Measurements from ENCODE around the gene HSD17B11. TPM values are rescaled to one million over a fixed set of nuclear protein-coding genes. Genes with fewer than 3 reads are reported as not detected.
"Not testable (repeated sequence)": the region's sequence is repeated elsewhere in the genome, so short reads cannot be mapped to it uniquely, and the experiment has no call there.

The HSD17B11 gene
- total and polyA plus RNA-seq, 2 experiments from 2014 or later: 76.0 to 171 TPM

- TF ChIP-seq EZH2phosphoT487 (IDR thresholded peaks at IDR 0.05; ENCODE audit: low read depth, severe bottlenecking, unreplicated experiment) (no peak), EZH2 (IDR thresholded peaks at IDR 0.05; ENCODE audit: borderline replicate concordance) (no peak), CTCF (IDR thresholded peaks at IDR 0.05; ENCODE audit: poor library complexity) (no peak)
- no peak overlapping the region for H3K27ac ChIP-seq
- no peak for DNase-seq (ENCODE audit: low spot score)
- no peaks in the 10 kb centered on the region for H3K79me2 ChIP-seq
- 80% methylated on average over 4 of the region's 4 CpGs for WGBS (ENCODE audit: low lambda C conversion rate, missing lambda C conversion rate)
- H3K4me1 ChIP-seq (ENCODE audit: insufficient read depth): peaks cover under 1% of the 10 kb centered on the region
- H3K9me3 ChIP-seq (ENCODE audit: low read depth): no peaks in the 10 kb centered on the region
- no peak overlapping the region for H3K4me2 ChIP-seq
- H3K27me3 ChIP-seq: no peaks in the 10 kb centered on the region
- H2AFZ ChIP-seq: no peak overlapping the region
- H3K9me2 ChIP-seq (replicated peaks; ENCODE audit: insufficient read depth): no peaks in the 10 kb centered on the region
- no peaks in the 10 kb centered on the region for H3K36me3 ChIP-seq (replicated peaks; ENCODE audit: insufficient read depth, low read depth)
- H3K4me3 ChIP-seq: no peak overlapping the region
- no peaks in the 10 kb centered on the region for H4K20me1 ChIP-seq (ENCODE audit: insufficient read depth, poor library complexity, severe bottlenecking)
Observed at GRCh38 chr4:87299898-87300297, 91.1 kb downstream of the HSD17B11 start.

GRCh38 chr4:87298362-87298761 is 92.6 kb downstream of the HSD17B11 start:
- no peaks in the 10 kb centered on the region for H3K79me2 ChIP-seq
- H3K4me1 ChIP-seq (ENCODE audit: insufficient read depth): no peaks in the 10 kb centered on the region
- H3K9me3 ChIP-seq (ENCODE audit: low read depth): no peaks in the 10 kb centered on the region
- TF ChIP-seq CTCF (IDR thresholded peaks at IDR 0.05; ENCODE audit: poor library complexity) (no peak), EZH2 (IDR thresholded peaks at IDR 0.05; ENCODE audit: borderline replicate concordance) (no peak), EZH2phosphoT487 (IDR thresholded peaks at IDR 0.05; ENCODE audit: low read depth, severe bottlenecking, unreplicated experiment) (no peak)
- H3K4me3 ChIP-seq: no peak overlapping the region
- no peak for DNase-seq (ENCODE audit: low spot score)
- H3K9me2 ChIP-seq (replicated peaks; ENCODE audit: insufficient read depth): no peaks in the 10 kb centered on the region
- H2AFZ ChIP-seq: no peak overlapping the region
- WGBS (ENCODE audit: low lambda C conversion rate, missing lambda C conversion rate): 56% methylated on average over 2 of the region's 2 CpGs
- H3K36me3 ChIP-seq (replicated peaks; ENCODE audit: insufficient read depth, low read depth): no peaks in the 10 kb centered on the region
- H3K27ac ChIP-seq: no peak overlapping the region
- no peak overlapping the region for H3K4me2 ChIP-seq
- no peaks in the 10 kb centered on the region for H4K20me1 ChIP-seq (ENCODE audit: insufficient read depth, poor library complexity, severe bottlenecking)
- no peaks in the 10 kb centered on the region for H3K27me3 ChIP-seq

- 79% methylated on average over 11 of the region's 11 CpGs for WGBS (ENCODE audit: low lambda C conversion rate, missing lambda C conversion rate)
- not testable (repeated sequence) for H3K9me3 ChIP-seq (ENCODE audit: low read depth); DNase-seq (ENCODE audit: low spot score); H3K36me3 ChIP-seq (replicated peaks; ENCODE audit: insufficient read depth, low read depth); H3K4me1 ChIP-seq (ENCODE audit: insufficient read depth); H4K20me1 ChIP-seq (ENCODE audit: insufficient read depth, poor library complexity, severe bottlenecking); H3K9me2 ChIP-seq (replicated peaks; ENCODE audit: insufficient read depth); H3K4me2 ChIP-seq; H3K4me3 ChIP-seq; H3K27ac ChIP-seq; H2AFZ ChIP-seq; H3K27me3 ChIP-seq; H3K79me2 ChIP-seq
Observed at GRCh38 chr4:87294911-87295310, 96.1 kb downstream of the HSD17B11 start.

GRCh38 chr4:87293889-87294288 is 97.1 kb downstream of the HSD17B11 start:
- not testable (repeated sequence) for H3K27ac ChIP-seq; H3K27me3 ChIP-seq; H4K20me1 ChIP-seq (ENCODE audit: insufficient read depth, poor library complexity, severe bottlenecking)

GRCh38 chr4:87286970-87287369 is 104.0 kb downstream of the HSD17B11 start:
- Histone ChIP-seq H3K9me2 (replicated peaks; ENCODE audit: insufficient read depth) (no peaks in the 10 kb centered on the region), H2AFZ (no peak overlapping the region), H3K36me3 (replicated peaks; ENCODE audit: insufficient read depth, low read depth) (no peaks in the 10 kb centered on the region), H3K4me2 (no peak overlapping the region), H3K4me3 (no peak overlapping the region), H3K4me1 (ENCODE audit: insufficient read depth) (no peaks in the 10 kb centered on the region), H3K27me3 (no peaks in the 10 kb centered on the region), H3K79me2 (no peaks in the 10 kb centered on the region), H4K20me1 (ENCODE audit: insufficient read depth, poor library complexity, severe bottlenecking) (no peaks in the 10 kb centered on the region), H3K9me3 (ENCODE audit: low read depth) (no peaks in the 10 kb centered on the region), H3K27ac (no peak overlapping the region)
- no peak for DNase-seq (ENCODE audit: low spot score)
- no peak for TF ChIP-seq EZH2phosphoT487 (IDR thresholded peaks at IDR 0.05; ENCODE audit: low read depth, severe bottlenecking, unreplicated experiment)
- no peak for TF ChIP-seq CTCF (IDR thresholded peaks at IDR 0.05; ENCODE audit: poor library complexity)
- TF ChIP-seq EZH2 (IDR thresholded peaks at IDR 0.05; ENCODE audit: borderline replicate concordance): no peak
- WGBS (ENCODE audit: low lambda C conversion rate, missing lambda C conversion rate): 94% methylated on average over 1 of the region's 1 CpG

More at GRCh38 chr4:87293889-87294288, 97.1 kb downstream of the HSD17B11 start:
- not testable (repeated sequence) for H3K4me1 ChIP-seq (ENCODE audit: insufficient read depth); H3K4me2 ChIP-seq; H3K79me2 ChIP-seq; H3K9me2 ChIP-seq (replicated peaks; ENCODE audit: insufficient read depth); H3K36me3 ChIP-seq (replicated peaks; ENCODE audit: insufficient read depth, low read depth); H3K9me3 ChIP-seq (ENCODE audit: low read depth); H3K4me3 ChIP-seq; H2AFZ ChIP-seq; DNase-seq (ENCODE audit: low spot score)
- WGBS (ENCODE audit: low lambda C conversion rate, missing lambda C conversion rate): 94% methylated on average over 7 of the region's 7 CpGs

Data from hepatocyte (in vitro differentiated cells).